Inferior parietal cortex (tissue), 1 donor: ENCODE measurements around the gene CFAP221.
A peak's percentile ranks its signal among the peaks of the same experiment; 100 is the strongest.
"Not testable (repeated sequence)": the region's sequence is repeated elsewhere in the genome, so short reads cannot be mapped to it uniquely, and the experiment has no call there.

ENCODE experiments used
- DNase-seq: peaks from one replicate; pipeline ENCODE4 v3.0.0-alpha.2; 2016; ENCODE audit errors: extremely low spot score

Gene CFAP221

DNA sequence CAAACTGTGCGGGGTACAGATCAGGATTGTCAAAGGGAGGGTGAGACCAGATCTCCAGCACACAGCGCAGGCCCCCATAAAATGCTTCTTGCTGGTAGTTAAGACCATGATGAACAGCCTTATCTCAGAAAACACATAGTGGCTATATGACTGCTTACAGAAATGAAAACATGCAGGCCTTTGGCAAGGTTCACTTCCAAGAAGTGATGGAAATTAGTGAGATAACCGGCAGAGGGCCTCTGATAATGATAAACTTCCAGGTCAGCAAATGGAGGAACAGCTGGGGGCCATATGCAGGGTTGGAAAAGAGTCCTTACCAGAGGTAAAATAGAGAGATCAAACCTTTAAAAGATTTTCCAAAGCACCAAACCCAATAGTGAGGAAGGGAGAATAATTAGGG lies 46.6 kb downstream of the CFAP221 start:
- DNase-seq: no peak

DNA sequence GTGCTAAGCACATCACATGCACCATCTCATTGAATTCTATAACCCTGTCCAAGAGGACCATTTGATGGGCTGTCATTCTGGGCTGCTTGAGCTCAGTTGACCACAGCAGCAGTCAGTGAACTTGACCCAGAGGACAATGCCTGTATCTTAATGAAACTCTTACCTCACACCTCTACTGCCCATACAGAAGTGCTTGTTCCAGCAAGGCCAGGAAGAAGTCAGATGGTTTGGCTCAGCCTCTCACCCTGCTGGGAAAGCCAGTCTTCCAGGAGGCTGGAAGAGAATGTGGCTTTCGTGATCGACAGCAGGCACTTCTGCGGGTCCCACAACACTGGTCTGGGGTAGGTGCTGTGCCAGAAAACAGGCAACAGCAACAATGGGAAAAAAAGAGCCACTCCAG lies 47.3 kb downstream of the CFAP221 start:
- no peak for DNase-seq

- no peak for DNase-seq
Observed at GRCh38 chr2:119592436-119592835, 48.2 kb downstream of the CFAP221 start.

DNA sequence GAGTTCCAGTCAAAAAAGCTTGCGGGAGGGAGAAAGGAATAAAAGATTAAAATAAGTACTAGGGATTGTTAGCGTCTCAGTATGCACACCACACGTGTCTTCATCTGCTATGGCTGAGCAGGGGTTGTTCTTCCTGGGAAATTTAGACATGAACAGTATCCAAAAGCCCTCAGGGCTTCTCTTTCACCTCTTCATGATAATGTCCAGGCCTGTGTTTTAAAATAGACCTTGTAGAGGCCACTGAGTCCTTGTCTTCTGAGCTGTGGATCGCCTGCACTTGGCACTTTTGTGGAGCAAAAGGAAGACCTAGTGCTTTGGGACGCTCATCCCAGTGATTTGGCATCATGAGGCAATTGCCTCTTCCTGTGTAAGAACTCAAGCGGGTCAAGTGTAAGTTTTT lies 52.4 kb downstream of the CFAP221 start:
- no peak for DNase-seq

DNA sequence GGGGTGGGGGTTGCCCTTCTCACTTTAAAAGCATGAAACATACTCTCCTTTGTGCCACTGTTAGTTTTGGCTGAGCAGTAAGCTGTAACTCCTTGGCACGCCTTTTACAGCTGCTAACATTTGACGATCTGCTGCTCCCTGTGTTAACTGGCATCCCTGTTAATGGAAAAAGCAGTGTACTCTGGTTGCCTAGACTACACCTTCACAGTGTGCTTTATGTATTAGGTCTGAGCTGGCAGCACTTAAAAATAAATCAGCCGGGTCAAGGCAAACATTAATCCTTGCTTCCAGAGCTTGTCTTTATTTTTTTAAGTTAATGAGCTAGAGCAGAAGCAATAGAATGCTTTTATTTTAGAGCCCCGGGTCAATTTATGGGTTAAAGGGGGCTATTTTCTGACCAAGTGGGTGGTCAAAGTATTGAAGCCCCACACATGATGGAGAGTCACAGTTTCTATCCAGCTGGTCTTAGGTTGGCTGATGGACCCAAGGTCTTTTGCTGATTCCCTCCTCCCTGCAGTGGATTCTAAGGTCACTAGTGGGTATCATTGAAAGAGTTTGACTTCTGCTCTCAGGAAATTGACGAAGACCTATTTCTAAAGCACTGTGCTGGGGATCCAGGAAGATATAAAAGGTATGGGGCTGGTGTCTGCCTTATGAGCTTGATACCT lies 54.5 kb downstream of the CFAP221 start:
- peak; percentile 14 for DNase-seq

DNA sequence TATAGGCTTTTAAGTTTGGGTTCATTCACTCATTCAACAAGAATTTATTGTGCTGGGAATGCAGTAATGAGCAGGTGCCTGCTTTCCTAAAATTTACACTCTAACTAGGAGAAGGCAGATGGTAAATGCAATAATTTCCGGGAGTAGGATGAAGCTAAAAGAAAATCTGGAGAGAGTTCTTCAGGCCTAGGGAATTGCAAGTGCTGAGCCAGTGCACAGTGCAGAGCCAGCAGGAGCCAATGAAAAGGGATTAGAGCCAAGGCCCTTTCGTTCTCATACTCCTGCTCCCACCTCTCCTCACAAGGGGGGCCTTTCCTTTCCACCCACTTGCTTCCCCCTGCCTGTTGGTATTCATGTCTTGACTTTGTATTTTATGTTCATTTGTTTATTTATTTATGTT lies 55.1 kb downstream of the CFAP221 start:
- peak; percentile 38 for DNase-seq

GRCh38 chr2:119605096-119605495 lies 60.8 kb downstream of the CFAP221 start:
- DNase-seq: no peak

DNA sequence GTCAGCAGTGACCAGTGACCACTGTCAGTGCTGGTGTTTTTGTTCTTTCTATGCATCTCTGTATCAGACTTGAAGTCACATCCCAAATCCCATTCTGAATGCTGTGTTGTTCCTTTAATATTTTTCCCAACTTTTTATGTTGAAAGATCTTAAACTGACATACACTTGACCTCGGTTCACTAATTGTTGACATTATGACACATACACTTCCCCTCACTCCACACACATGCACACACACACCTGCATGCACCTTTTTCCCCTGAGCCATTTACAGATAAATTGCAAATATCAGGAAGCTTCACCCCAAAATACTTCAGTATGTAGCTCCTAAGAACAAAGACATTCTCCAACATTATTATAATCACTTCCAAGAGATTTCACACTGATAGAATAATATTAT lies 62.4 kb downstream of the CFAP221 start:
- DNase-seq: no peak

DNA sequence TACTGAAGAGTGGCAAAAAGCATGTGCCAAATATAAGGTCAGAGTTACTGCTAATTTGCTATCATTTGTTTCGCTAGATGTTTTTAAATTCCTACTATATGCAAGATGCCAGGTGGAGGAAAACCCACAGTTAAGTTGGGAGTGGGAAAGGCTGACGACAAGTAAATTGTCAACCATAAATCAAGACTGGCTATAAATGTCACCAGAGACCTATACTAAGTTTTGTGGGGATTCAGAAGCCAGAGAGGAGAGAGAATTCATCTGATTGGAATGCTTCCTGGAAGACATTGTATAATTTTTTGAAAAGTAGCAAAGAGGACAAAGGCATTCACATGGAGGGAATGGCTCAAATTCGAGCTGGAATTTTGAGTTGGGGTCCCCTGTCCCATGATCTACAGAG lies 64.3 kb downstream of the CFAP221 start:
- DNase-seq: no peak

DNA sequence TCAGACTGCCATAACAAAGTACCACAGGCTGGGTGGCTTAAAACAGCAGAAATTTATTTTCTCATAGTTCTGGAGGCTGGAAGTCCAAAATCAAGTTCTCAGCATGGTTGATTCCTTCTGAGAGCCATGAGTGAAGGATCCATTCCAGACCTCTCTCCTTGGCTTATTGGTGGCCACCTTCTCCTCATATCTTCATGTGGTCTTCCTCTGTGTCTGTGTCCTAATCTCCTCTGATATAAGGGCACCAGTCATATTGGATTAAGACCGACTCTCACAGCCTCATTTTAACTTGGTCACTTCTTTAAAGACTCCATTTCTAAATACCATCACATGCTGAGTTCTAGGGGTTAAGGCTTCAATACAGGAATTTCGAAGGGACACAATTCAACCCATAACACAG lies 65.1 kb downstream of the CFAP221 start:
- no peak for DNase-seq

DNA sequence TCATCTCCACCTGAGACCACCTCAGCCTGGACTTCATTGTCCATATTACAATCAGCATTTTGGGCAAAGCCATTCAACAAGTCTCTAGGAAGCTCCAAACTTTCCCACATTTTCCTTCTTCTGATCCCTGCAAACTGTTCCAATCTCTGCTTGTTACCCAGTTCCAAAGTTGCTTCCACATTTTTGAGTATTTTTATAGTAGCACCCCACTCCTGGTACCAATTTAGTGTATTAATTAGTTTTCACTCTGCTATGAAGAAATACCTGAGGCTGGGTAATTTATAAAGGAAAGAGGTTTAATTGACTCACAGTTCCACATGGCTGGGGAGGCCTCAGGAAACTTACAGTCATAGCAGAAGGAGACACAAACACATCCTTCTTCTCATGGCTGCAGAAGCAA lies 69.9 kb downstream of the CFAP221 start:
- not testable (repeated sequence) for DNase-seq

DNA sequence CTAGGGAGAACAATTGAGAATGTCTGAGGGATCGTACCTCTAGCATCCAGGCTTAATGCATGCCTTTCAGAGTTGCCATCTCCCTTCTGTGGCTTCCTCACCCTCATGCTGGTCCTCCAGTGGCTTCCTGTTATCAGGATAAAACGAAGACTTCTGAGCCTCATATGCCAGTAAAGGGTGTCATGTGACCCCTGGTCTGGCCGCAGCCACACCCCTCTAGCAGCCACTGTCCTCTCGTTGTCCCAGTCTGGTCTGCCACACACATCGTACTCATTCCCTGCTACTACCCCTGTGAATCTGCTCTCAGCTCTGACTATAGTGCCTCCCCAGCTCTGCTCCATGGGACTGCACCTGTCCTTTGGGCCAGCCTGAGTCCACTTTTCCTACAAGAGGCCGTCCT lies 72.2 kb downstream of the CFAP221 start:
- no peak for DNase-seq

DNA sequence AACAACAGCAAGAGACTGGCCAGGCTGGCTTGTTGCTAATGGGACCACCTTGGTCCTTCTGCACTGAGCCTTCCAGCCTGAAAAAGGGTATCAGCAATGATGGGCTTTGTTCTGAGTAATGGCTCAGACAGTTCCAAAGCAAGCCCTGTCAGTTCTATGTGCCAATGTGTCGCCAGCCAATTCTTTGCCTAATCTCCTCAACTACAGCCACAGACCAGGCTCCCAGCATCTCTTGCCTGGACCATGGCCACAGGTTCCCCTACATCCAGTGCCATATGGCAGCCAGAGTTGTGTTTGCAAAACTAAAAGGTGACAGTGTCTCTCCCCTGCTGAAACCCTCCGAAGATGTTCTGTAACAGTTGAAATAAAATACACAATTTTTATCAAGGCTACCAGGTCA lies 73.2 kb downstream of the CFAP221 start:
- DNase-seq: no peak

- DNase-seq: not testable (repeated sequence)
Observed at GRCh38 chr2:119618725-119619124, 74.5 kb downstream of the CFAP221 start.

DNA sequence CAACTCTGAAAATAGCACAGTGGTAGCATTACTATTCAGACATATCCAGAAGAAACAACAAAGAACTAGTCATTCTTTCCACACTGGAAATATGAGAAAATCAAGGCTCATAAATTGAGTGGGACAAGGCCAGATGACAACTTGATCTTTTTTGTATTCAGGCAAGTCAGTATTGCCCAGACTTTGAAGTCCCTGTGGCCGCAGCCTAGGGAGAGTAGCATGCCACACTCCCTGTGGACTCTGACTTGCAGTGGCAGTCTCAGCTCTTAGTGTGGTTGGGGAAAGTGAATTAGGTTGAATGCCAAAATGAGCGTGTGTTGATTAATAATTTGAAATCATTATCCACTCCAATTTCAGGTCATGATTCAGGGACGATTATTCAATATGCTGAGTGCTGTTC lies 81.0 kb downstream of the CFAP221 start:
- DNase-seq: no peak

DNA sequence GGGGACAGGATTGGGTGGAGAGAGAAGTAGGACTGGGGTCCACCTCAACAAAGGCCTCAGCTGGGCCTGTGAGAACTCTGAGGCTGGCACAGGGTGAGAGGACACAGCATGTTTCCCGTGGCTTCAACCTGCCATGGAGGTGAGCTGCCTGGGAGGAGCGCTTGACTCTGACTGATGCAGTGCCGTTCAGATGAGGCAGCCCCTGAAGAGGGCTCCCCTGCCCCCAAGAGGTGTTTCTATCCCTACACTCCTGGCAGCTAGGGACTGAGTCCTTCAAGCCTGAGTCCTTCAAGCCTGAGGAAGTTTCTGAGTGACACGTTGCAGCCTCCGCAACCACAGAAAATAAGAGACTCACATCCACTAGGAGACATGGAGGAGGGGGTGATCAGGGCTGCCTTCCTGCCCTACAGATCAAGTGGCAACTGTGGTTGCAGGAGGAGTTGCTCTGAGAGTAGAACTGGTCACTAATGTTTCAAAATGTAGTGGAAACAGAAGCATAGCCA lies 85.1 kb downstream of the CFAP221 start:
- DNase-seq: no peak

DNA sequence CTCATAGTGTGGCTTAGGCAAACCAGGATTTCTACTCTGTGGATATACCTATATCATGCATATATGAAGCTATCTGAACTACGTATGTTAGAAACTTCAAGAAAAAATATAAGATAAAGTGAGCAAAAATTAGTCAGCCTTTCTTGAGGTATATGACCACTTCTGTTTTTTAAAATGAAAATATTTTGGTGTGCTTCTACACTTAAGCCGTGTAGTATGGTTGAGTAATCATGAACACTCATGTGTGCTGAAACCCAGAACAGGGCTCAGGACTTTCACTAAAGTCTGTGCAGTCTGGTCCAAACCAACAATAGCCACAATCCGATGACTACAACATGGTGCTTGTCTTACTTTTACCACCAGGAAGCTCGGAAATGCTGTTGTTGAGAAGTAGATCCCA lies 85.9 kb downstream of the CFAP221 start:
- no peak for DNase-seq

GRCh38 chr2:119637371-119637770 lies 93.1 kb downstream of the CFAP221 start:
- DNase-seq: no peak

DNA sequence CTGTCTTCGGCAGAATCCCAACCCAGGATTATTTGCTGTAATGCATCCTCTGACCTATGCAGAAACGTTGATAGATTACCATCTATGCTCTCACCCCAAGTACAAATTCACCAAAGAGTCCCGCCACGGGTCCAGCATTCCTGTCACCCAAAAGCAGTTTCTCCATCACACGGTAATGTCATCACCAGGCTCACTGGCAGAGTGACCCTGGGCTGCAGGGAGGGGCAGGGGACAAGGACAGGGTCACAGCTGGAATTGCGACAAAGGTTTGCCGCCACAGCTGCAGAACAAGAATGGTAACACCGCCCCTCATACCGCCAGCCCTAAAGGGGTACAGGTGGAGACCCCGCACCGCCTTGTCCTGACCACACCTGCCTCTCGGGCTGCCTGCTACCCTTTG lies 94.0 kb downstream of the CFAP221 start:
- DNase-seq: no peak

DNA sequence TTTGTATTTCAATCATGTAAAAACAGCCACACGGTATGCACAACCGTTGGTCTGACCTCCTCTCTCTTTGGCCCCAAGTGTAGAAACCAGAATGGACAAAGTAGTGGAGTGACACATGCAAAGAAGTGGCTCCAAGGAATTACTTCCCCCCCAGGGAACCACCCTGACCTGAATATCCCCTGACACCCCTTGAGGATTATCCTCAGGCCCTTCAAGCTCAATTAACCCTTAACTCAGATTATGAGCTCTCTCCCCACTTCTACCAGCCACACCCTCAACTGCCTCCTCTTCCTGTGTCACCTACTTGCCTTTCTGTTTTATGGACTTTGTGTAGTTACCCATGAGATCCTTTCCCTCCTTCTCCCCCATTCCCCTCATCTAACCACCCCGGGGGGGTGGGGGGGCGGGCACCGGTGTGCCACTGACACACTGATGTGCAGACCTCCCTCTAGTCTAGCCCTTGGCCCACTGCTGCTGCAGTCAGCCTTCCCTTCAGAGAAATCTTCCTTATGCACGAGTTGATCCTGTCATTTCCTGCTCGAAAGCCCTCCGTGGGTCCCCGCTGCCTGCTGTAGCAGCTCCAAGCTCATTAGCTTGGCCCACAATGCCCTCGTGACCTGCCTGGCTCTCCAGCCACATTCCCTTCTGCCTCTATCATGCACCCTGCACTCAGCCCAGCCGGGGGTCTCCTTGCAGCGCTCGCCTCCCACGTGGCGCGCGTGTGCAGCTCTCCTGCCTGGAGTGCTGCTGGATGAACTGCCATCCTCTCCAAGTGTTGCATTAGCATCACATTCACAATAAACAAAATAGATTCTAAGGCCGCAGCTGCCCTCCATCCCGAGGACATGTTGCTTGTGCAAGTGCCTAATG lies 94.7 kb downstream of the CFAP221 start:
- DNase-seq: no peak

DNA sequence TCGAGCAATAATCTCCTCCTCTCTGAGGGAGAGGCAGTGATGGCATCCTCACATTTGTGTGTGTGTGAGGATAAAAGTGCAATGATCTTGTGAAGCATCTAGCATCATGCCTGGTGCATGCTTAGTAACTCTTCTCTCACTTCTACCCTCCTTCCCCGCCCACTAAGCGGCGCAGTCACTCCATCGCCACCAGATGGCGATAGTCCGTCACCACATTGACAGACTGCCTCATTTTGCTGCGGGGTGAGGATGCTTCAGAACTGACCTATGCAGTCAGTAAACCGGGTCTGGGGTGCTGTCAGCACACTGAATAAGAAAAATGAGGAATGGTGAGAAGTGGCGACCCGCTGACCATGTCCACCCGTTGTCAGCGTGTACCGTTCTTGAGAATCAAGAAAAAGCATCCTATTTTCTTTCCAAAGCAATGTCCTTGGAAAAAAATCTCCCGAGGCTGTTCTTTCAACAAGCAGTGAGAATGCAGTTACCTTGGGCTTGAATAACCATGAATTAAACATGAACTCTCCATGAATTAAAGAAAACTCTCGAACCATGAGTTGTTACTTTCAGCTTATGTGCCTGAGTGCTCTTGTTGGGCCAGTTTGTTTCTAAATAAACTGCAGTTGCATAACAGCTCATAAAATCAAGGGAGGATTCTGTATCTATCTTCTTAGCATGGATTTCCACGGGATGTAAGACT lies 97.5 kb downstream of the CFAP221 start:
- peak; percentile 95 for DNase-seq

GRCh38 chr2:119644186-119644585 lies 99.9 kb downstream of the CFAP221 start:
- DNase-seq: no peak
